Measurements from ENCODE around the gene DPP6.

DPP6 gene

GRCh38 chr7:154876516-154876915 lies 824.3 kb downstream of the DPP6 start:
- H3K27ac Mint-ChIP-seq: no peak overlapping the region
- peaks cover 0 to 4% of the 10 kb centered on the region in 2 donors for H3K9me3 Mint-ChIP-seq
- H3K36me3 Mint-ChIP-seq: no peaks in the 10 kb centered on the region
- H3K4me1 Mint-ChIP-seq: no peaks in the 10 kb centered on the region
- peaks cover 4% of the 10 kb centered on the region in 2 donors for H3K27me3 Mint-ChIP-seq
- ATAC-seq (replicated peaks) (no peak), DNase-seq (no peak)
- H3K4me3 Mint-ChIP-seq: no peak overlapping the region

DNA sequence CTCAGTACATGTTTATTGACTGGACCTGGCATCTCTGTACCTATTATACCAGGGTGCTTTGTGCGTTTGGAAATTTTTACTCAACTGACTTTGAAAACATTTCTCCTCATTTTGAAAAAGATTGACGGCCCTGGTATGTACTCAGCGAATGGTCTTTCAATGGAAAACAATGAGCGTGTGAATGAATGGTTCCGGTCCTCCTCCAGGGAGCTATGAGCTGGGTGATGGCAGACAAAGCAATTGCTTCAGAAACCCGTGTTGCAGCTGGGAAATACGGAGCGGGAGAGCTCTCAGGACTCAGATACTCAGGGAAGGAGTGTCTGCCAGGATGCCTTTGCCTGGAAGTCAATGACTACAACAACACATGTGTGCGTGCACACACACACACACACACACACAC lies 824.8 kb downstream of the DPP6 start:
- peaks cover 0 to 4% of the 10 kb centered on the region in 2 donors for H3K9me3 Mint-ChIP-seq

GRCh38 chr7:154879629-154880028 lies 827.4 kb downstream of the DPP6 start:
- no peak for ATAC-seq (replicated peaks)

More for the DNA sequence above, 824.8 kb downstream of the DPP6 start:
- H3K36me3 Mint-ChIP-seq: no peaks in the 10 kb centered on the region
- peaks cover 4% of the 10 kb centered on the region in 2 donors for H3K27me3 Mint-ChIP-seq
- H3K4me3 Mint-ChIP-seq: no peak overlapping the region
- DNase-seq (no peak), ATAC-seq (replicated peaks) (no peak)
- no peak overlapping the region for H3K27ac Mint-ChIP-seq
- no peaks in the 10 kb centered on the region for H3K4me1 Mint-ChIP-seq

DNA sequence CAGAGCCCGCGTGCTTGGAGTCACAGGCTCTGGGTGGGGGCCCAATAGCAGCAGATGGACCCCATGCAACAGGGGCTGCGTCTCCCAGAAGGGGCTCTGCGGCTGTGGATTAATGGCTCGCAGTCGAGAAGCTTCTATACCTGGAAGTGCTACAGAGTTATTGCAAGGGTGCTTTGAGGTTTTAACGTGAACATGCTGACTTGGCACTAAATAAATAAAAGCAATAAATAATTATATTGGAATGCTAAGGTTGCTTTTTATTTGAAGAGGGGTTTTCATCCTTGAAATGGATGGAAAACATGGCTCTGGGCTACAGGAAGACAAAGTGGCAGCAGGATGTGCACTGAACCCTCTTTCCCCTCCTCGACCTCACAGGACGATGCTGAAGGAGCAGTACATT lies 828.3 kb downstream of the DPP6 start:
- no peaks in the 10 kb centered on the region for H3K4me1 Mint-ChIP-seq

More at GRCh38 chr7:154879629-154880028, 827.4 kb downstream of the DPP6 start:
- no peaks in the 10 kb centered on the region for H3K9me3 Mint-ChIP-seq
- DNase-seq: no peak
- peaks cover 4% of the 10 kb centered on the region in 2 donors for H3K27me3 Mint-ChIP-seq
- no peak overlapping the region for H3K27ac Mint-ChIP-seq
- no peak overlapping the region for H3K4me3 Mint-ChIP-seq
- no peaks in the 10 kb centered on the region for H3K36me3 Mint-ChIP-seq
- H3K4me1 Mint-ChIP-seq: no peaks in the 10 kb centered on the region

GRCh38 chr7:154881026-154881425 lies 828.8 kb downstream of the DPP6 start:
- no peaks in the 10 kb centered on the region for H3K4me1 Mint-ChIP-seq
- no peak overlapping the region for H3K27ac Mint-ChIP-seq
- no peaks in the 10 kb centered on the region for H3K9me3 Mint-ChIP-seq
- H3K4me3 Mint-ChIP-seq: no peak overlapping the region
- no peaks in the 10 kb centered on the region for H3K36me3 Mint-ChIP-seq
- DNase-seq (no peak), ATAC-seq (replicated peaks) (no peak)
- peaks cover 4% of the 10 kb centered on the region in 2 donors for H3K27me3 Mint-ChIP-seq

More for the DNA sequence above, 828.3 kb downstream of the DPP6 start:
- ATAC-seq (replicated peaks) (no peak), DNase-seq (no peak)
- Mint-ChIP-seq H3K9me3 (no peaks in the 10 kb centered on the region), H3K27me3 (peaks cover 4% of the 10 kb centered on the region in 2 donors), H3K27ac (no peak overlapping the region), H3K36me3 (no peaks in the 10 kb centered on the region), H3K4me3 (no peak overlapping the region)

DNA sequence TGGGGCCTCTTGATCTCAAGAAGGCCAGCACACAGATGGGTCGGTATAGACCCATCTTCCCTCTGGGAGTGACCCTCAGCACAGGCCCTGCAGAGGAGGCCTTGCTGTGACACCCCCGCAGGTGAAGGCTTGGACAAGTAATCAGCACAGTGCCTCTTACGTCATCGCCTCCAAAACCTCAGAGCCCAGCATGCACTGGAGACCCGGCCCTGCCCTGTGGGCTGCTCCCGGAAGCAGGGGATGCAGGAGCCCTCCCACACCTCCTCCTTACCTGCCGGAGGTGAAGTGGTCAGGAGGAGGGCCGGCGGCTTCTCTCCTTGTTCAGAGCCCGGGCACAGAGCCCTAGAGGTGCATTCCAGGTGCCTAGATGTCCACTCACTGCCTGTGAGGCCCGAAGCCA lies 829.3 kb downstream of the DPP6 start:
- Mint-ChIP-seq H3K4me3 (no peak overlapping the region), H3K4me1 (no peaks in the 10 kb centered on the region), H3K36me3 (no peaks in the 10 kb centered on the region), H3K27me3 (peaks cover 4% of the 10 kb centered on the region in 2 donors), H3K9me3 (no peaks in the 10 kb centered on the region), H3K27ac (no peak overlapping the region)
- DNase-seq (no peak), ATAC-seq (replicated peaks) (no peak)

DNA sequence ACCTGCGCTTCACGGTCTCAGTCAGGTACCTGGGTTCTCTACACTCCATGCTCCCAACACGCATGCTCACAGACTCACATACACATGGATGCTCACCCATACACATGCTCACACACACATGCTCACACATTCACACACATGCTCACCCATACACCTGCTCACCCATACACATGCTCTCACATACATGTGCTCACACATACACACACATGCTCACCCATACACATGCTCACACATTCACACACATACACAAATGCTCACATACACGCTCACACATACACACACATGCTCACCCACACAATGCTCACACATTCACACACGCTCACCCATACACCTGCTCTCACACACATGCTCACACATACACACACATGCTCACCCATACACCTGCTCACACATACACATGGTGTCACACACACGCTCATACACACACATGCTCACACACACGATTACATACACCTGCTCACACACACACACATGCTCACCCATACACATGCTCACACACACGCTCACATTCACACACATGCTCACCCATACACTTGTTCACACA lies 830.8 kb downstream of the DPP6 start:
- Mint-ChIP-seq H3K4me3 (no peak overlapping the region), H3K27ac (no peak overlapping the region), H3K9me3 (no peaks in the 10 kb centered on the region), H3K27me3 (peaks cover 0 to 3% of the 10 kb centered on the region in 2 donors), H3K36me3 (no peaks in the 10 kb centered on the region), H3K4me1 (no peaks in the 10 kb centered on the region)
- ATAC-seq (replicated peaks) (no peak), DNase-seq (no peak)

- ATAC-seq (replicated peaks): no peak
- no peak for DNase-seq
- H3K4me3 Mint-ChIP-seq: no peak overlapping the region
- H3K4me1 Mint-ChIP-seq: no peaks in the 10 kb centered on the region
- H3K27me3 Mint-ChIP-seq: no peaks in the 10 kb centered on the region
- no peak overlapping the region for H3K27ac Mint-ChIP-seq
- H3K36me3 Mint-ChIP-seq: no peaks in the 10 kb centered on the region
- peaks cover 6 to 8% of the 10 kb centered on the region in 2 donors for H3K9me3 Mint-ChIP-seq
Observed at GRCh38 chr7:154884348-154884920, 832.2 kb downstream of the DPP6 start.

GRCh38 chr7:154886591-154886990 lies 834.4 kb downstream of the DPP6 start:
- no peak for ATAC-seq (replicated peaks)
- Mint-ChIP-seq H3K4me1 (no peaks in the 10 kb centered on the region), H3K4me3 (no peak overlapping the region), H3K27me3 (peaks cover 1 to 11% of the 10 kb centered on the region in 2 donors), H3K36me3 (peaks cover 0 to 5% of the 10 kb centered on the region in 2 donors), H3K9me3 (peaks cover 6 to 9% of the 10 kb centered on the region in 2 donors), H3K27ac (no peak overlapping the region)
- no peak for DNase-seq

- H3K36me3 Mint-ChIP-seq: peaks cover 0 to 5% of the 10 kb centered on the region in 2 donors
- no peak overlapping the region for H3K4me3 Mint-ChIP-seq
- ATAC-seq (replicated peaks) (no peak), DNase-seq (no peak)
- H3K27me3 Mint-ChIP-seq: peaks cover 8 to 18% of the 10 kb centered on the region in 2 donors
- peaks cover 6 to 9% of the 10 kb centered on the region in 2 donors for H3K9me3 Mint-ChIP-seq
- H3K27ac Mint-ChIP-seq: no peak overlapping the region
- no peaks in the 10 kb centered on the region for H3K4me1 Mint-ChIP-seq
Observed at GRCh38 chr7:154888690-154889089, 836.5 kb downstream of the DPP6 start.

DNA sequence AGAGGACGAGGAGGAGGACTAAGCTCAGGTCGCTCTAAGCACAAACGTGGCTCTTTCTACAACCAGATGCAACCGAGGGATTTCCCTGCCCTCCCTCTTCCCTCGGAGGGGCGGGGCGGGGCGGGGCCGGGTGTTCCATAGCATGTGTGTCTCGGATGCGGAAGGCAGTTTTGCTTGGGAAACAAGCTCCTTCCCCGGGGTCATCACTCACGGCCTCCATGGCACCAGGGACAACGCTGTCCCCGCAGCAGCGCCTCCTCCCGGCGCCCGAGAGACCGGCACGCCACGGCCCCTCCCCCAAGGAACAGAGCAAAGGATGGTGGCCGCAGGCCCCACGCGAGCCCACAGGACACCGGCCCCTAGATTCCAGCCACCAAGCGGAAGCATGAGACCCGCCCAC lies 840.3 kb downstream of the DPP6 start:
- no peak for DNase-seq
- peaks cover 0 to 5% of the 10 kb centered on the region in 2 donors for H3K36me3 Mint-ChIP-seq
- no peak overlapping the region for H3K27ac Mint-ChIP-seq
- peaks cover 6 to 9% of the 10 kb centered on the region in 2 donors for H3K9me3 Mint-ChIP-seq
- H3K4me1 Mint-ChIP-seq: no peaks in the 10 kb centered on the region
- no peak for ATAC-seq (replicated peaks)
- peaks cover 19 to 23% of the 10 kb centered on the region in 2 donors for H3K27me3 Mint-ChIP-seq
- no peak overlapping the region for H3K4me3 Mint-ChIP-seq

- no peaks in the 10 kb centered on the region for H3K36me3 Mint-ChIP-seq
- no peaks in the 10 kb centered on the region for H3K9me3 Mint-ChIP-seq
- no peak for DNase-seq
- H3K27me3 Mint-ChIP-seq: peaks cover 14 to 27% of the 10 kb centered on the region in 2 donors
- no peak for ATAC-seq (replicated peaks)
- H3K27ac Mint-ChIP-seq: no peak overlapping the region
- H3K4me1 Mint-ChIP-seq: no peaks in the 10 kb centered on the region
- H3K4me3 Mint-ChIP-seq: no peak overlapping the region
Observed at GRCh38 chr7:154896076-154896475, 843.9 kb downstream of the DPP6 start.

DNA sequence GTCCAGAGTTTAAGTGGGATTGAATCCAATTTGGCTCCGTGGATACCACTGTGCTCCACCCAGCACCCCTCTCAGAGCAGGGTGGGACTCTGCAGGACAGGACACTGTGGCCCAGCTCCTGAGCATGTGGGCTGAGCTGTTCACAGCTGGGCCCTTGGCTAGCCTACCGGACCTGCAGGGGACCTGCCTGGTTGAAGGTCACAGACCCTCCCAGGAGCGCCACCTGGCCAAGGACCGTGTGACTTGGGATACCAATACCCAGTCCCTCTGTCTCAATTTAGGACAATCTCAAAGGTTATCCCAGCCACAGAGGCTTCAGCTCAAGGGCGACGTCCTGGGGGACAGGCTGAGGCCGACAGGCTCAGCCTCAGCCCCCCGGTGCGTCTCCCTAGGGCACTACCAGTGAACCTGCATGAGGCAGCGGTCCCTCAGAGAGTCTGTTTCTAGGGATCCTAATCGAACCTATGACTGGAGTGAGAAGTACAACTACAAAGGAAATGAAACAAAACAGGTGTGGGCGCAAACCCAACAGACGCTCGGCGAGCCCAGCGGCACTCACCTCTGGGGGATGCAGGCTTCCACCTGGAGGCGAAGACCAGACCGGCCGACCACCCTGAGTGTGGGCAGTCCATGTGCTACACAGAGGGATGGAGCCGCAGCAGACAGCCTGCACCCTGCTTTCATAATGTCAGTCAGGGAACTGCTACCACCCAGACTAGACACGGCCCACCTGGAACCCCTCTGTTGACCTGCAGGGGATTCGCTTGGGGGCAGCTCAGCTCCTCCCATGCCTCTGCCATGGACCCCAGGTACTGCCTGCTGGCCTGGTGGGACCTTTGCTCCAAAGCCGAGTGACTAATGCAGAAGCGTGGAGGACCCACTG lies 847.0 kb downstream of the DPP6 start:
- Mint-ChIP-seq H3K36me3 (no peaks in the 10 kb centered on the region), H3K4me3 (no peak overlapping the region), H3K27me3 (peaks cover 5 to 17% of the 10 kb centered on the region in 2 donors), H3K4me1 (no peaks in the 10 kb centered on the region), H3K9me3 (no peaks in the 10 kb centered on the region), H3K27ac (no peak overlapping the region)
- DNase-seq (no peak), ATAC-seq (replicated peaks) (no peak)

GRCh38 chr7:154899862-154900261 lies 847.7 kb downstream of the DPP6 start:
- DNase-seq: no peak
- ATAC-seq (replicated peaks): no peak
- peaks cover 5 to 22% of the 10 kb centered on the region in 2 donors for H3K27me3 Mint-ChIP-seq
- H3K4me3 Mint-ChIP-seq: no peak overlapping the region
- no peaks in the 10 kb centered on the region for H3K4me1 Mint-ChIP-seq
- H3K27ac Mint-ChIP-seq: no peak overlapping the region
- H3K36me3 Mint-ChIP-seq: no peaks in the 10 kb centered on the region
- no peaks in the 10 kb centered on the region for H3K9me3 Mint-ChIP-seq

All from stimulated activated naive B cell treated with anti-CD40 and anti-IgM and Interleukin-4, amounts not matched to agents 10 μg/mL and 1 μg/mL and 100 μg/mL, for 72 hours (primary cell).